NCI-H2196 (cell line): ENCODE results near the gene CFAP58.

Experiments used
- DNase-seq: peaks from one replicate; lab custom pipeline; 2025; ENCODE audit not compliant: unreplicated experiment; lab: John Stamatoyannopoulos, UW

The CFAP58 gene

DNA sequence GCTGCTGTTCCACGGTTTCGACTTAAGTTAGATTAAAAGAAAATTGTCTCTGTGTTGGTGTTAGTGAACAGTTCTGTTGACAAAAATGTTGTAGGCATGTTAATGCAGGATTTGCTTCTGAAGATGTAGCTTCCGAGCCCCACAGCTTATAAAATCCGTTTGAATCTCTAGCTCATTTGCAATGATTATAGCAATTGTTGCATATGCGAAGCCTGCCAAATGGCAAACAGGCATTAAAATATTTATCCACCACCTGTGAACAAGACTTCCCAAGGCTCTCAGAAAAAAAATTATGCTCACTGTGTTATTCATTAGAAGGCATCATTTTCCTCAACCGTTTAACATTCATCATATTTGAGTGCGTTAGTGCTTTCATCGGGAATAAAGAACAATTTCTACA is 14.3 kb downstream of the CFAP58 start:
- no peak for DNase-seq

DNA sequence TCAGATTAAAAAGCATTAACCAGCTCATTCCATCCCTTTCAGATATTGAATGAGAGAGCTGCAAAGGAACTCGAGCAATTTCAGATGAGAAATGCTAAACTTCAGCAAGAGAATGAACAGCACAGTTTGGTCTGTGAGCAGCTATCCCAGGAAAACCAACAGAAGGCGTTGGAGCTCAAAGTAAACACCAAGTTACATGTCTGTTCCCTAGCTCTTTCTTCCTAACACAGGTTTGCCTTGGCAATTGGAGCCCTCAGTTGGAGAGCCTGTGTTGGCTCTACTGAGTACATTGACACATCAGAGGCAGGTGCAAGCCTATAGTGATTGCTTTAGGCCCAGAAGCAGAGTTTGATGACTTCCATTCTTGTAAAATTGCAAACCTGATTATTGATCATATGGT is 14.7 kb downstream of the CFAP58 start:
- no peak for DNase-seq

GRCh38 chr10:104371753-104372152 is 18.1 kb downstream of the CFAP58 start:
- DNase-seq = no peak

DNA sequence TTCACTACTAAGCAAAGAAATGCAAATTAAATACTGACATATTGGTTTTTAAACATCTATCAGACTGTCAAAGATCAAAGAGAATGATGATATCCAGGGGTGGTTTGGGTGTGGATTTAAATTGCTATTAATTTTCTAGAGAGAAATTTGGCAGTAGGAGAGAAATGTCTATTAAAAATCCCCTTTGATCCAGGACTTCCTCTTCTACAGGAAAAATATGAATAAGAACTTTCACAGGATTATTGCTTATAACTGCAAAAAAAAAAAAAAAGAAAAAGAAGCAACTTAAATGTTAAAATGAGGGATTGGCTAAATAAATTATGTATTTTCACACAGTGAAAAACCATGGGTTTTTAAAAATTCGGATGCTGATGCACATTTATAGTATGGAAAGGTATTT is 21.0 kb downstream of the CFAP58 start:
- DNase-seq = no peak

DNA sequence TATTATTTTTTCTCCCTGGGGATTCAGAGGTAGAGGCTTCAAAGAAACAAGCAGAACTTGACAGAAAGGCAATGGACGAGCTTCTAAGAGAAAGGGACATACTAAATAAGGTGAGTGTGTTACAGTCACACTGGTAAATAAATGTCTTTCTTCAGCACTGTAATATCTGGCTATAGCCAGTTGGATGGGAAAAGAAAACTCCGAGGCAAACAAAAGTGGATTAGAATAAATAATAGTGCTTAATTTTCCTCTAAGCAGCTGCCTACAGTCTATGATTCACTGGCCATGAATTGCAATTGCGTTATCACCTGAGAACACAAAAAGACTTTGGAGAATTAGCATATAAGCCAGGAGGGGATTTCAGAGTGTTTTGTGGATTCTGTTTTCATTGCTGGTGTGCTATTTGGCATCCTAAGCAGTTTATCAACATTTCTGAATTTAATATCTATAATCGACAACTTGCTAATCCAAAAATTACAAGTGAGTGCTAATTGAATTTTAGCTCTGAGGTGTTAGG is 23.2 kb downstream of the CFAP58 start:
- no peak for DNase-seq

DNA sequence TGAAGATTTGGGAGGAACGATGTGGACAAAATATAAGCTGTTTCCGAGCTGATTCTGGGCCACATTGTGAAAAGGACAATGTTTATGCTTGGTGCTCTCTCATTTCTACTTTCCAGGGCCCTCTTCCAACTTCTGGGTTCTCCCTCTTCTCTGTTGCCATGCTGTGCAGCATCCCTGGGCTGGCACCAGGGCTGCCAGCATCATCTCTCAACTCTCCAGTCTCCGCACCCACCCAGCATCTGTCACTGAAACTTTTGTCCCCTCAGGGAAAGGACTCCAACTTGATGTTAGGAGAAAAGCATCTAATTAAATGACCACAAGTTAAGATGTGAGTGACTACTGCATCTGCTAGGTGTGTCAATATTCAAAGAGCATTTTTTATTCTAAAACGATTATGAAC is 26.7 kb downstream of the CFAP58 start:
- DNase-seq = no peak

DNA sequence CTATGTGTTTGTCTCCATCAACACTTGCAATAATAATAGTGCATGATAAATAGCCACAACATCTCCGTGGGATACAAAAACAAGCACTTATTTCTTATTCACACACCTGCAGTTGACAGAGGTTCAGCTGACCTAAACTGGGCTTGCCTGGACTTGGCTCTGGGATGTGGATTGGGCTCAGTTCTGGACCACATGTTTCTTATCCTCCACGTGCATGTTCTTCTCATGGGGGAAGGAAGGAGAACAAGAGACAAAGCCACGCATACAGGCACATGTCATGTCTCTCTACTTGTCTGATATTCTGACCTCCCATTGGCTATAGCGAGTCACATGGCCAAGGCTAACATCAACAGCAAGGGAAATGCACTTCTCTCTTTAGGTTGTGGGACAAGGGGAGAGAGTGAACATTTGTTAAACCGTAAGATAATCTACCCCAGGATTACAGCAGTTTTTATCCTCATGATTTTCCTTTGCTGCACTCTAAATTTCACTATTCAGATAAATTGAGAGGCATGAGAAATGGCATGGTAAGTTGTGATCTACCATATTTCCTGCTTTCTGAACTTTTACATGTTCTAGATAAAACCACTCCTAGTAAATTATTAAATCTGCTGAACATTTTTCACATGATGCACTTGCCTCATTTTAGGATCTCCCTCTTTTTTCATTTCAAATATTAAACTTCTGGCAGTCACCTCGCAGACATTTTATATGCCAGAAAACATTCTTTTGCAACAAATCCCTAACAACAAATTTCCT is 33.7 kb downstream of the CFAP58 start:
- DNase-seq = no peak

DNA sequence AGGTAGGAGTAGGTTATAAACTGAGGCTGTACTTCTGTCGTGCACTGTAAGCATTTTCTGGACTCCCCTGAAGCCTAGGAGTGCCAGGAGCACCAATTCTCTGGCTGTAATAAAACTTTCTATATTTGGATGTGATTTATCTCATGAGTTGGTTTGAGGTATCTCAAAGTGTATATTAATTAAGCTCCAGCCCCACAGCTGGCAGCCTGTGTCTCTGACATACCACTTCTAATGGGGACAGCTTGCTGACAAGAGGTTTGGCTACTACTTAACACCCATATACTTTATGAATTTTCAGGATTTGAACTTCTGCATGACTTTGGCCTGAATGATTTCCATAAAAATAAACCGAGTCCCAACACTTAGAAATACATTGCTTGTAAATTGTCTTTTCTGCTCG is 35.2 kb downstream of the CFAP58 start:
- no peak for DNase-seq

- no peak for DNase-seq
These were observed 37.7 kb downstream of the CFAP58 start for GRCh38 chr10:104391150-104391968.

DNA sequence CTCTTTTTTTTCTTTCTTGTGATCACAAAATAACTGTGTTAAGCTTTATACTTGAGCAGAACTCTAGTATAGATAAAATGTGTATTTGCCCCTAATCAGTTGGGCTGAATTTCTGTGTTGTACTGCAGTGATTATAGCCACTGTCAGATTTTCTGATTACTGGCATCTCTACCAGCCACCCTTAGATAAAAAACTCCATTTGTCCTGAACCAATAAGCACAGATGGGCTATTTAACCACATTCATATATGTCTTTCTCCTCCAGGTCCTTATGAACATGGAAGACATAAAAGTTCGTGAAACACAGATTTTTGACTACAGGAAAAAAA is 38.3 kb downstream of the CFAP58 start:
- DNase-seq = no peak

DNA sequence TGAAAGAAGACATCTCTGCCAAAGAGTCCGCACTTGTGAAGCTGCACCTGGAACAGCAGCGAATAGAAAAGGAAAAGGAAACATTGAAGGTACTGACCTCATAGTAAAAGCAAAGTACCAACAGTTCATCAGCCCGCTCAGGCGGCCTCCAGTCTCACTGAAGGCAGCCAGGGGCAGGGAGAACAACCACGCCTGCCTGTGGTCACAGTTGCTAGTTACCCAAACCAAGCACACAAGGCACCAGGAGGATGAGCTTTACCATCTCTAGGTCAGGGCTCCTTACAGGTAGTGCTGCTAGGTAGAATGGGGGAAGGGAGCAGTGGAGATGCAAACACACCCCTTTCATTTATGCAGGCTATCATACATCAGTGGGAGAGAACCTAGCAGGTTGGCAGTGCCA is 39.8 kb downstream of the CFAP58 start:
- no peak for DNase-seq

- no peak for DNase-seq
These were observed 42.9 kb downstream of the CFAP58 start for GRCh38 chr10:104396581-104396980.

DNA sequence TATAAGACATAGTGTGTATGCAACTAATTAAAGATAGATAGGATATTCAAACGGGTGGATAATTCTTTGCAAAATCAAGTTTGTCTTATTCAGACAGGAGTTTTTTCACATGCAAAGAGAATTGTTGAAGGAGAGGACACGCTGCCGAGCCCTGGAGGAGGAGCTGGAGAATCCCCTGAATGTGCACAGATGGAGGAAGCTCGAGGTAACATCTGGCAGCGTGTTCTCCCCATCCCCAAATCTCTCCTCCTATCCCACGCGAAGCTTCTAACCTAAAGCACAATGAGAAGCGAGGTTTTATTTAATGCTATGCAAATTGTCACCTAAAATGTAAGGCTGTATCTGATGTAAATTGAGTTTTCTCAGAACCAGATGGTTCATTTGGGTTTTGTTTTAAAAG is 50.0 kb downstream of the CFAP58 start:
- no peak for DNase-seq

GRCh38 chr10:104406715-104407650 is 53.4 kb downstream of the CFAP58 start:
- no peak for DNase-seq

DNA sequence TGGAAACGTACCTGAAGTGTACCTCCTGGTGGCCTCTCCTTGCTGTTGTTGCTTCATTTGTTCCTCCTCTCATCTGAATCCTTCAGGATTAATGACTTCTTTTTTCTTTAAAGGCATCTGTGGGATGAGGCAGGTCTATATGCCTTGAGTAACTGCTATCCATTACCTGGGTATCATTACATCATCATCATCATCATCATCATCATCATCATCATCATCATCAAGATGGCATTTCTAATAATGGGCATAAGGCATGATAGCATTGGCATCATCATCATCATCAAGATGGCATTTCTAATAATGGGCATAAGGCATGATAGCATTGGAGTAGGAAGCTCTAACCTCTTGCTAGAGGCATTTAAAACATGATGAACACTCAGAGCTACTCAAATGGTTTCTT is 59.9 kb downstream of the CFAP58 start:
- no peak for DNase-seq

DNA sequence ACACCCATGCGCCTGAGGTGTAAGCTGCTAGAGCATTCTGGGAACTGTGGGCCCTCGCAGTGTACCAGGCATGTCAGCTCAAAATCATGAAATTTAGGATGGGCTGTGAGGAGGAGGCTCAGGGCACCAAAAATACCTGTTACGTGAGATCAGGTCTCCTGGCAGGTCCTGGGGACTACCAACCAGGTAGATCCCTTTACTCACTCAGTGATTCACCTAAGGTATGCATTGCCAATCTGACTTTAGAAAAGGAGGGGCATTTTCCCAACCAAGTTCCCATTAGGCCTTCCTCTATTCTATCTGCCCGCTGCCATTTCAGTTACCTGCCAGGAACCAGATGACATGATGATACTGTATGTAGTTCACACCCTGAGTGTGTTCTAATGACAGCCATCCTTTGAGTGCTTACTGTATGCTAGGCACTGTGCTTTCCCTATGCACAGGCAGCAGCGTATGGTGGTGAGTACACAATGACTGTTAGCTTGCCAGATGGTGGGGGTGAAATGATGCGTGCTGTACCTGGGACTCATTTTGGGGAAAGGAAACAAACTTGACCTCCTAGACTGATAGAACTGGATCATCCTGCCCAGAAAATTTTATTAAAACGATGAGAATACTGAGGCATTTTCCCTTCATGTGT is 62.0 kb downstream of the CFAP58 start:
- no peak for DNase-seq

GRCh38 chr10:104416851-104417250 is 63.2 kb downstream of the CFAP58 start:
- no peak for DNase-seq

GRCh38 chr10:104417637-104418292 is 64.1 kb downstream of the CFAP58 start:
- DNase-seq = no peak

DNA sequence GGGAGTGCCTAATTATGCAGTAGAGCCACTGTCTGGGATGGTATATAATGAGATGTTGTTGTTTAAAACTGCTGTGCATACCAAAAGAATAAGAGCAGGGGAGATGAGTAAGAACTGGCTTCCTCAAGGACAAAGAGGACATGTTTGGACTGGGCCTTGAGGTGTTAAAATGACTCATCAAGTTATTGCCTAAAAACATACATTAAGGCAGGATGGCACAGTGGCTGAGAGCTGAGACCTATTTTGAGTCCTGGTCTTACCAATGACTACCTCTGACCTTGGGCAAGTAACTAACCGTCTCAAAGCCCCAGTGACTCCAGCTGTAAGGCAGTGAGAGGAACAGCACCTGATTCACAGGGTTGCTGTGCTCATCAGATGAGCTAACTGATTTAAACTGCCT is 71.1 kb downstream of the CFAP58 start:
- DNase-seq = no peak

DNA sequence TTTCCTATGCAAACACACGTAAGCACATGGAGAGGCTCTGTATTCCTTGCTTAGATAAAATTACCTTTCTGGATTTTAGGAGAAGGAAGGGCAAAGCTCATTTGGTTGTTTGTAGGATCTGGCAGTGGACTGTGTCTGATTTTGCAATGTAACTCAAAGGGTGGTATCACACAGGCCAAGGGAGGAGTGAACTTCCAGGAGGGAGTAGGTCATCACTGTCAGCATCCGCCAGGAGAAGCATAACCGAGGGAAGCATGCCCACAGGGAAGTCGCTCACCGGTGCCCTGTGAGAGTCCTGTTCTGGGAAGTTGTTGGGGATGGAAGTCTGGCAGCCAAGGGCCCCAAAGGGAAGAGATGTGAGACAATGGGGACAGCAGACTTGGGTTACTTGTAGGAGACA is 74.4 kb downstream of the CFAP58 start:
- no peak for DNase-seq
